ENCODE measurements around the gene RBPJL. TPM values are rescaled to one million over a fixed set of nuclear protein-coding genes. Genes with fewer than 3 reads are reported as not detected.

Gene RBPJL
- total and polyA plus RNA-seq, 2 of the 13 experiments (the other 11 are each of a cell fraction or from before 2014, with no cell fraction given), result not detected

GRCh38 chr20:45336530-45337366, 30.1 kb downstream of the RBPJL start (continued):
- TF ChIP-seq MYPOP (CRISPR knock-in tag; IDR thresholded peaks at IDR 0.05) (no peak; the same call in 1 of the 2 replicates), TFDP2 (CRISPR knock-in tag; IDR thresholded peaks at IDR 0.05) (no peak), ZNF615 (CRISPR knock-in tag; IDR thresholded peaks at IDR 0.05; ENCODE audit: borderline replicate concordance) (no peak), PLRG1 (conservative IDR thresholded peaks at IDR 0.05) (no peak), ZNF232 (CRISPR knock-in tag; IDR thresholded peaks at IDR 0.05; ENCODE audit: borderline replicate concordance) (no peak), HOXA9 (CRISPR knock-in tag; IDR thresholded peaks at IDR 0.05; ENCODE audit: borderline replicate concordance) (no peak), HMGA1 (CRISPR knock-in tag; conservative IDR thresholded peaks at IDR 0.05) (no peak), NFE2L1 (CRISPR knock-in tag; IDR thresholded peaks at IDR 0.05; ENCODE audit: borderline replicate concordance) (no peak), SALL1 (CRISPR knock-in tag; IDR thresholded peaks at IDR 0.05) (no peak), FIP1L1 (IDR thresholded peaks at IDR 0.05; ENCODE audit: borderline replicate concordance, insufficient read depth, low read depth, low read length) (no peak), SMAD3 (CRISPR knock-in tag; IDR thresholded peaks at IDR 0.05) (no peak), ZNF7 (CRISPR knock-in tag; IDR thresholded peaks at IDR 0.05) (no peak), AHR (CRISPR knock-in tag; IDR thresholded peaks at IDR 0.05) (peak; percentile 53; the same call in 1 of the 2 replicates), ZNF562 (CRISPR knock-in tag; IDR thresholded peaks at IDR 0.05; ENCODE audit: borderline replicate concordance) (no peak), MBD4 (IDR thresholded peaks at IDR 0.05; ENCODE audit: borderline replicate concordance, low read length) (no peak), ZNF597 (CRISPR knock-in tag; IDR thresholded peaks at IDR 0.05) (no peak), NFRKB (IDR thresholded peaks at IDR 0.05) (no peak), LRRFIP1 (CRISPR knock-in tag; conservative IDR thresholded peaks at IDR 0.05) (no peak), ZNF788 (CRISPR knock-in tag; IDR thresholded peaks at IDR 0.05; ENCODE audit: borderline replicate concordance) (peak; percentile 73; the same call in 1 of the 2 replicates), GFI1 (CRISPR knock-in tag; IDR thresholded peaks at IDR 0.05; ENCODE audit: borderline replicate concordance) (peak; percentile 55; the same call in 1 of the 2 replicates), SMAD1 (CRISPR knock-in tag; IDR thresholded peaks at IDR 0.05; ENCODE audit: borderline replicate concordance, low read depth) (0 out of 2 replicates have a peak, but pooled peaks have one; percentile 72), ZNF83 (CRISPR knock-in tag; IDR thresholded peaks at IDR 0.05; ENCODE audit: borderline replicate concordance) (no peak), AGO1 (IDR thresholded peaks at IDR 0.05; ENCODE audit: low read depth, low read length, poor library complexity, severe bottlenecking) (no peak), SNAPC2 (CRISPR knock-in tag; IDR thresholded peaks at IDR 0.05) (no peak)

Data from HepG2 (cell line).